GM12864 (cell line): Measurements from ENCODE around the gene STUM.

Experiments
- DNase-seq: peaks from one replicate; pipeline ENCODE4 v3.0.0-alpha.2; 2011; ENCODE audit warnings: low read depth
- H3K4me3 ChIP-seq: 2 replicates; pipeline ENCODE4 v1.5.1; 2011; ENCODE audit warnings: mild to moderate bottlenecking, low read depth, low read length, control low read depth
- CTCF ChIP-seq: IDR thresholded peaks from 2 replicates; pipeline ENCODE4 v1.5.1; 2011; ENCODE audit warnings: low read depth, mild to moderate bottlenecking, moderate library complexity, low read length, control low read depth, inconsistent platforms; ENCODE audit errors: missing control alignments

The STUM gene

GRCh38 chr1:226650236-226650841 lies 101.8 kb downstream of the STUM start:
- DNase-seq: no peak
- TF ChIP-seq CTCF: no peak
- H3K4me3 ChIP-seq: no peak overlapping the region

- DNase-seq: no peak
These were observed 102.6 kb downstream of the STUM start for GRCh38 chr1:226651041-226651731.

GRCh38 chr1:226651732-226652105 lies 103.2 kb downstream of the STUM start:
- TF ChIP-seq CTCF: no peak
- no peak for DNase-seq
- H3K4me3 ChIP-seq: no peak overlapping the region

More at GRCh38 chr1:226651041-226651731, 102.6 kb downstream of the STUM start:
- no peak for TF ChIP-seq CTCF
- no peak overlapping the region for H3K4me3 ChIP-seq

GRCh38 chr1:226652613-226653012 lies 104.0 kb downstream of the STUM start:
- no peak for TF ChIP-seq CTCF

GRCh38 chr1:226653311-226653921 lies 104.9 kb downstream of the STUM start:
- H3K4me3 ChIP-seq: peak overlapping the region; percentile 14
- no peak for DNase-seq
- TF ChIP-seq CTCF: no peak

More at GRCh38 chr1:226652613-226653012, 104.0 kb downstream of the STUM start:
- no peak overlapping the region for H3K4me3 ChIP-seq
- no peak for DNase-seq

GRCh38 chr1:226654046-226654667 lies 105.6 kb downstream of the STUM start:
- TF ChIP-seq CTCF: no peak
- DNase-seq: no peak
- H3K4me3 ChIP-seq: peak overlapping the region; percentile 26
